BLaER1 (cell line): ENCODE results near the gene MTO1.
"Not testable (repeated sequence)": the region's sequence is repeated elsewhere in the genome, so short reads cannot be mapped to it uniquely, and the experiment has no call there.

ENCODE experiments used
- H3K27ac ChIP-seq: shearing (Covaris generic); formaldehyde crosslinking; 2 replicates; pipeline ENCODE4 v1.8.1; 2022
- H3K27me3 ChIP-seq: shearing (Covaris generic); formaldehyde crosslinking; 2 replicates; pipeline ENCODE4 v1.8.1; 2022
- H3K36me3 ChIP-seq: shearing (Covaris generic); formaldehyde crosslinking; 2 replicates; pipeline ENCODE4 v1.8.1; 2022
- H3K4me1 ChIP-seq: shearing (Covaris generic); formaldehyde crosslinking; 2 replicates; pipeline ENCODE4 v1.8.1; 2022
- H3K4me2 ChIP-seq: shearing (Covaris generic); formaldehyde crosslinking; 2 replicates; pipeline ENCODE4 v1.8.1; 2022
- H3K4me3 ChIP-seq: shearing (Covaris generic); formaldehyde crosslinking; 2 replicates; pipeline ENCODE4 v1.8.1; 2022
- H3K9ac ChIP-seq: shearing (Covaris generic); formaldehyde crosslinking; 2 replicates; pipeline ENCODE4 v1.8.1; 2022
- H3K9me3 ChIP-seq: shearing (Covaris generic); formaldehyde crosslinking; 2 replicates; pipeline ENCODE4 v1.8.1; 2022
- H4K20me1 ChIP-seq: shearing (Covaris generic); formaldehyde crosslinking; 2 replicates; pipeline ENCODE4 v1.8.1; 2022
- Cebpa-rat ChIP-seq: shearing (Covaris generic); IDR thresholded peaks from 2 replicates; pipeline ENCODE4 v1.8.1; 2022

MTO1 gene

DNA sequence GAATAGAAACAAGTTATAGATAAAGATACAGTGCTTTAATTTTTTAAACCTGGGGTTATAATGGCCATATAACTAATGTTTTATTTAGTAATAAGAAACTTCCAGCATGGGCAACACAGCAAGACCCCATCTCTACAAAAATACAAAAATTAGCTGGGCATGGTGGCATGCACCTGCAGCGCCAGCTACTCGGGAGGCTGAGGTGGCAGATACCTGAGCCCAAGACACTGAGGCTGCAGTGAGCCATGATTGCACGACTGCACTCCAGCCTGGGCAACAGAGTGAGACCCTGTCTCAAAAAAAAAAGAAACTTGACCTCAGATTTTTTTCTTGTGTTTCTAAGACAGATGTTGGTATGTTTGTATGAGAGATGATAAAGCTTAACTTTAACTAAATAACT, 36.4 kb downstream of the MTO1 start:
- H3K27me3 ChIP-seq = no peaks in the 10 kb centered on the region
- no peak overlapping the region for H3K4me3 ChIP-seq
- H3K36me3 ChIP-seq = peaks cover 96% of the 10 kb centered on the region
- H3K9me3 ChIP-seq = no peaks in the 10 kb centered on the region
- H3K4me1 ChIP-seq = no peaks in the 10 kb centered on the region
- H3K4me2 ChIP-seq = no peak overlapping the region
- no peak overlapping the region for H3K27ac ChIP-seq
- H3K9ac ChIP-seq = no peak overlapping the region
- H4K20me1 ChIP-seq = 0 out of 2 replicates have a peak, but pooled peaks cover 6% of the 10 kb centered on the region
- no peak for TF ChIP-seq Cebpa-rat

DNA sequence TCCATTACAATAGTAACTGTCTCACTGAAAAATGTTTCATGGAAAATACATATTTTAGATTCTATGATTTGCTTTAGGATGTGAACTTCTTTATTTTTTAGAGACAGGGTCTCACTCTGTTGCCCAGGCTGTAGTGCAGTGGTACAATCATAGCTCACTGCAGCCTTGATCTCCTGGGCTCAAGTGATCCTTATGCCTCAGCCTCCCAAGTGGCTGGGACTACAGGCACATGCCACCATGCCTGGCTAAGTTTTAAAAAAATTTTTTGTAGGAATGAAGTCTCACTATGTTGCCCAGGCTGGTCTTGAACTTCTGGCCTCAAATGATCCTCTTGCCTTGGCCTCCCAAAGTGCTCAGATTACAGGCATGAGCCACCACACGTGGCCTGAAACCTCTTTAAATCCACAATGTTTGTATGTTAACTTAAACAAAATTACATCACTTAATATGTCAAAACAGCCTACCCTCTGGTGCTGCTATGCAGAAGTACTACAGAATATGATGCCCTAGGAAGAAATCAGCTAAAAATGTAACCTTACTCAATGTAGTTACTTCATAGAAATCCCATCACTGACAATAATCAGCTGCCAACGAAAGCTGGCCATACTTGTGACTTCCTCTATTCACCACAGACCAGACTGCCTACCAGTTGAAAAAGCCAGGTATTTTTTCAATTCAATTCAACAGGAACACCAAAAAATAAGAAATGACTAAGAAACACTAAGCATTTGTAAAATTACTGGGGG, 41.7 kb downstream of the MTO1 start:
- peaks cover 8% of the 10 kb centered on the region for H3K9me3 ChIP-seq
- no peak overlapping the region for H3K27ac ChIP-seq
- H3K4me2 ChIP-seq = no peak overlapping the region
- no peaks in the 10 kb centered on the region for H3K27me3 ChIP-seq
- H3K4me1 ChIP-seq = no peaks in the 10 kb centered on the region
- H3K4me3 ChIP-seq = no peak overlapping the region
- peaks cover 80% of the 10 kb centered on the region for H3K36me3 ChIP-seq
- H3K9ac ChIP-seq = no peak overlapping the region
- no peaks in the 10 kb centered on the region for H4K20me1 ChIP-seq
- TF ChIP-seq Cebpa-rat = no peak

DNA sequence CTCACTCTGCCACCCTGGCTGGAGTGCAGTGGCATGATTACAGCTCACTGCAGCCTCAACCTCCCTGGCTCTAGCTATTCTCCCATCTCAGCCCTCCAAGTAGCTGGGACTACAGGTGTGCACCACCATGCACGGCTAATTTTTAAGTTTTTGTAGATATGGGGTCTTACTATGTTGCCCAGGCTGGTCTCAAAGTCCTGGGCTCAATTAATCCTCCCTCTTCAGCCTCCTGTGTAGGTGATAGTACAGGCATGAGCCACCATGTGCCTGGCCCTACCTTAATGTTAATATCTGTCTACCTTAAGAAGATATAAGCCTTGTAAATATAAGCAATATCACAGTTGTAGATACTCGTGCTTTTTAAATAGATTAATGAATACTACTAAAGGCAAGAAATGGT, 42.6 kb downstream of the MTO1 start:
- no peak overlapping the region for H3K4me2 ChIP-seq
- H3K4me1 ChIP-seq = no peaks in the 10 kb centered on the region
- H3K36me3 ChIP-seq = peaks cover 70% of the 10 kb centered on the region
- H3K4me3 ChIP-seq = no peak overlapping the region
- H3K9ac ChIP-seq = no peak overlapping the region
- H4K20me1 ChIP-seq = peaks cover 5% of the 10 kb centered on the region; the same call in 1 of the 2 replicates
- H3K9me3 ChIP-seq = peaks cover 8% of the 10 kb centered on the region
- H3K27me3 ChIP-seq = no peaks in the 10 kb centered on the region
- H3K27ac ChIP-seq = no peak overlapping the region
- TF ChIP-seq Cebpa-rat = no peak

DNA sequence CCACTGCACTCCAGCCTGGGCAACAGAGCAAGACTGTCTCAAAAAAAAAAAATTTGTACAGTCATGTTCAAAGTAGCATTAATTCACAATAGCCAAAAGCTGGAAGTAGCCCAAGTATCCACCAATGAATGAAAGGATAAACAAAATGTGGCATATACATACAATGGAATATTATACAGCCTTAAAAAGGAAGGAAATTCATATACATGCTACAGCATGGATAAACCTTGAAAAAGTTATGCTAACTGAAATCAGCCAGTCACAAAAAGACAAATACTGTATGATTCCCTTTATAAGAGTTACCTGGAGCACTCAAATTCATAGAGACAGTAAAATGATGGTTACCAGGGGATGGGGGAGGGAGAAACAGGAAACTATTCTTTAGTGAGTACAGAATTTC, 43.6 kb downstream of the MTO1 start:
- Histone ChIP-seq H3K27me3 (no peaks in the 10 kb centered on the region), H3K36me3 (peaks cover 60% of the 10 kb centered on the region)
- no peak for TF ChIP-seq Cebpa-rat

DNA sequence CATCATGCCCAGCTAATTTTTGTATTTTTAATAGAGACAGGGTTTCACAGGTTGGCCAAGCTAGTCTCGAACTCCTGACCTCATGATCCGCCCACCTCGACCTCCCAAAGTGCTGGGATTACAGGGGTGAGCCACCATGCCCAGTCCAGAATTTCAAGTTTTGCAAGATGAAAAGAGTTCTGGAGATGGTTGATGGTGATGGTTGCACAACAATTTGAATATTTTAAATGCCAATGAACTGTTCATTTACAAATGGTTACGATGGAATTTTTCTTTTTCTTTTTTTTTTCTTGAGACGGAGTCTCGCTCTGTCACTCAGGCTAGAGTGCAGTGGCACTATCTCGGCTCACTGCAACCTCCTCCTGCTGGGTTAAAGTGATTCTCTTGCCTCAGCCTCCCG, 44.2 kb downstream of the MTO1 start:
- H3K4me3 ChIP-seq, H3K27ac ChIP-seq, H3K4me2 ChIP-seq, H3K9ac ChIP-seq, H3K27me3 ChIP-seq, H4K20me1 ChIP-seq, H3K9me3 ChIP-seq, H3K4me1 ChIP-seq: not testable (repeated sequence)
- peaks cover 56% of the 10 kb centered on the region for H3K36me3 ChIP-seq

More for the DNA sequence above, 43.6 kb downstream of the MTO1 start:
- Histone ChIP-seq H3K9me3 (peaks cover 8% of the 10 kb centered on the region), H3K4me2 (no peak overlapping the region), H4K20me1 (peaks cover 5% of the 10 kb centered on the region; the same call in 1 of the 2 replicates), H3K9ac (no peak overlapping the region), H3K4me3 (no peak overlapping the region), H3K27ac (no peak overlapping the region), H3K4me1 (no peaks in the 10 kb centered on the region)

DNA sequence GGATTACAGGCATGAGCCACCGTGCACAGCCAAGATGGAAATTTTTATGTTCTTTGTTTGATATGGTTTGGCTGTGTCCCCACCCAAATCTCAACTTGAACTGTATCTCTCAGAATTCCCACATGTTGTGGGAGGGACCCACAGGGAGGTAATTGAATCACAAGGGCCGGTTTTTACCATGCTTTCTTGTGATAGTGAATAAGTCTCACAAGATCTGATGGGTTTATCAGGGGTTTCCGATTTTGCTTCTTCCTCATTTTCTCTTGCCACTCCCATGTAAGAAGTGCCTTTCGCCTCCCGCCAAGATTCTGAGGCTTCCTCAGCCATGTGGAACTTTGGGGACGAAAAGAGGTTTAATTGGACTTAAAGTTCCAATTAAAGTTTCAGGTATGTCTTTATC, 44.7 kb downstream of the MTO1 start:
- Histone ChIP-seq H3K36me3 (peaks cover 51% of the 10 kb centered on the region), H3K27me3 (no peaks in the 10 kb centered on the region), H3K4me1 (no peaks in the 10 kb centered on the region), H3K27ac (no peak overlapping the region), H3K9me3 (peaks cover 8% of the 10 kb centered on the region), H3K4me3 (no peak overlapping the region), H4K20me1 (peaks cover 5% of the 10 kb centered on the region), H3K4me2 (no peak overlapping the region), H3K9ac (no peak overlapping the region)
- TF ChIP-seq Cebpa-rat = no peak

DNA sequence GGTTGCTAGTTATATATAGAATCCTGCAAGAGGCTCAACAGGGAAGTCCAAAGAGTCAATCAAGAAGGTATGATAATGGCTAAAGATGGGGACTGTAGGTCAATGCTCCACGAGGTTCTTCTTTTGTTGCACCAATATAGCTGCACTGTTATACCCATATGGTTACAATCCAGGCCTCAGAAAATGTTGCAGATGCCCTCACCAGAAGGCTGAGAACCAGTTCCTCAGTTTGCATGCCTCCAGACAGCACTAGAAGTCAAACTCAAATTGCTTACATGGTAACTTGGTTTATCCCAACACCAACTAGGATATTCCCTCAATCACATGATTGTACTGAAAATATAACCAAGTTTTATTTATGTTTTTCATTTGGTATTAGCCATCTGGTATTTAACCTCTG, 47.2 kb downstream of the MTO1 start:
- Histone ChIP-seq H3K4me2 (no peak overlapping the region), H4K20me1 (peaks cover 30% of the 10 kb centered on the region), H3K4me3 (no peak overlapping the region)

DNA sequence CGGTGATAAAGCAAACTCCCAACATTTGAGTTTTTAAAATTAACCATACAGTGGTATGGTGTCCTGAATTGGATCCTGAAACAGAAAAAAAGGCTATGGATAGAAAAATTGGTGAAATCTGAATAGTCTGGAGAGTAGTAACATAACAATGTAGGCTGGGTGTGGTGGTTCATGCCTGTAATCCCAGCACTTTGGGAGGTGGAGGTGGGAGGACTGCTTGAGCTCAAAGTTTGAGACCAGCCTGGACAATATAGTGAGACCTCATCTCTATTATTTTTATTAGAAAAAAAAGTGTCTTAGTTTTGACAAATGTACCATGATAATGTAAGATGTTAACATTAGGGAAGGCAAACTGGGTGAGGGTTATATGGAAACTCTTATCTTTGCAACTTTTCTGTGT, 48.3 kb downstream of the MTO1 start:
- no peaks in the 10 kb centered on the region for H3K27me3 ChIP-seq
- H3K4me1 ChIP-seq = no peaks in the 10 kb centered on the region
- H3K9ac ChIP-seq = no peak overlapping the region
- no peak overlapping the region for H3K27ac ChIP-seq
- H3K4me2 ChIP-seq = no peak overlapping the region
- TF ChIP-seq Cebpa-rat = no peak
- H3K36me3 ChIP-seq = peaks cover 35% of the 10 kb centered on the region
- no peak overlapping the region for H3K4me3 ChIP-seq
- H3K9me3 ChIP-seq = peaks cover 5% of the 10 kb centered on the region
- H4K20me1 ChIP-seq = peaks cover 41% of the 10 kb centered on the region

More for the DNA sequence above, 47.2 kb downstream of the MTO1 start:
- no peak overlapping the region for H3K9ac ChIP-seq
- H3K27me3 ChIP-seq = no peaks in the 10 kb centered on the region
- H3K4me1 ChIP-seq = no peaks in the 10 kb centered on the region
- peaks cover 35% of the 10 kb centered on the region for H3K36me3 ChIP-seq
- no peak overlapping the region for H3K27ac ChIP-seq
- no peak for TF ChIP-seq Cebpa-rat
- peaks cover 8% of the 10 kb centered on the region for H3K9me3 ChIP-seq

DNA sequence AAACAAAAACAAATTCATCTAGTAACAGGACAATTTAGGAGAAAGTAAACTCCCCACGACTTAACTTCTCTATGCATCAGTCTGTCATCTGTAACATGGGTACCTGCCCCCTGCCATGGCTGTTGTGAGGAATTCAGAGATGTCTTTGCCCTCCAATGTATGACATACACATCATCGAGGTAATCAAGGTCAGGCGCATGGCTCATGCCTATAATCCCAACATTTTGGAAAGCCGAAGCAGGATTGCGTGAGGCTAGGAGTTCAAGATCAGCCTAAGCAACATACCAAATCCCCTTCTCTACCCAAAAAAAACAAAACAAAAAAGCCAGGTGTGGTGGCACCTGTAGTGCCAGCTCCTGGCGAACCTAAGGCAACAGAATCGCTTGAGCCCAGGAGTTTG, 50.3 kb downstream of the MTO1 start:
- no peak overlapping the region for H3K4me2 ChIP-seq
- H3K4me3 ChIP-seq = no peak overlapping the region
- H3K9ac ChIP-seq = no peak overlapping the region
- peaks cover 9% of the 10 kb centered on the region for H3K4me1 ChIP-seq
- peaks cover 40% of the 10 kb centered on the region for H3K36me3 ChIP-seq
- no peak overlapping the region for H3K27ac ChIP-seq
- TF ChIP-seq Cebpa-rat = no peak
- H3K9me3 ChIP-seq = no peaks in the 10 kb centered on the region
- H4K20me1 ChIP-seq = peaks cover 60% of the 10 kb centered on the region
- H3K27me3 ChIP-seq = no peaks in the 10 kb centered on the region

DNA sequence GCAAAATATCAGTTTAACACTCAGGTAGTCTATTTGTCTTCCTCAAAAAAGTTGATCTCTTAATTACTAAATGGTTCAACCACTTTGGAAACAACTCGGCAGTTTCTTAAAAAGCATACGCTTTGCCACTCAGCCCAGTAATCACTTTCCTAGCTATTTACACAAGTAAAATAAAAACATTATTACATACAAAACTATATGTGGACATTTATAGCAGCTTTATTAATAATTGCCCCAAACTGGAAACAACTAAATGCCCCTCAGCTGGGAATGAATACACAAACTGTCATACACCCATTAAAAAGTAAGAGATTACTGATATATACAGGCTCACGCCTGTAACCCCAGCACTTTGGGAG, 51.9 kb downstream of the MTO1 start:
- no peak overlapping the region for H3K4me3 ChIP-seq
- peaks cover 56% of the 10 kb centered on the region for H3K36me3 ChIP-seq
- H3K4me1 ChIP-seq = peaks cover 22% of the 10 kb centered on the region
- no peaks in the 10 kb centered on the region for H3K9me3 ChIP-seq
- H4K20me1 ChIP-seq = peaks cover 77% of the 10 kb centered on the region
- no peak overlapping the region for H3K4me2 ChIP-seq
- H3K27me3 ChIP-seq = no peaks in the 10 kb centered on the region
- TF ChIP-seq Cebpa-rat = no peak
- no peak overlapping the region for H3K27ac ChIP-seq
- no peak overlapping the region for H3K9ac ChIP-seq

DNA sequence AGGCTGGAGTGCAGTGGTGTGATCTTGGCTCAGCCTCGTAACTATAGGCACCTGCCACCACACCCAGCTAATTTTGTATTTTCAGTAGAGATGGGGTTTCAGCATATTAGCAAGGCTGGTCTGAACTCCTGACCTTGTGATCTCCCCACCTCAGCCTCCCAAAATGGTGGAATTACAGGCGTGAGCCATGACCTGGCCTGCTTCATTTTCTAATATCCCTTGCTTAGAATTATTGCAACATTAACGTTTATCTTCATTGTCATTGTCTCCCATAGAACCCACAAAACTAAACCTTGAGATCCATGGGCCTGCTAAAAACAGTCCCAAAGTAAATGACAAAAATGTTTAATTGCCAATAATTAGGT, 53.2 kb downstream of the MTO1 start:
- H3K27me3 ChIP-seq = no peaks in the 10 kb centered on the region
- H4K20me1 ChIP-seq = peaks cover 84% of the 10 kb centered on the region
- H3K36me3 ChIP-seq = peaks cover 68% of the 10 kb centered on the region
- H3K9ac ChIP-seq = no peak overlapping the region
- no peak overlapping the region for H3K27ac ChIP-seq
- no peaks in the 10 kb centered on the region for H3K9me3 ChIP-seq
- H3K4me2 ChIP-seq = no peak overlapping the region
- no peak overlapping the region for H3K4me3 ChIP-seq
- H3K4me1 ChIP-seq = peaks cover 31% of the 10 kb centered on the region
- TF ChIP-seq Cebpa-rat = no peak
